DMS53 treated with DMSO at 0.1 percent for 48 hours (cell line): ENCODE data around the gene ADGRV1.
A peak's percentile ranks its signal among the peaks of the same experiment; 100 is the strongest.
"Not testable (repeated sequence)": the region's sequence is repeated elsewhere in the genome, so short reads cannot be mapped to it uniquely, and the experiment has no call there.

Experiments
- DNase-seq: peaks from one replicate; lab custom pipeline; 2025; ENCODE audit not compliant: unreplicated experiment; lab: John Stamatoyannopoulos, UW

The ADGRV1 gene

DNA sequence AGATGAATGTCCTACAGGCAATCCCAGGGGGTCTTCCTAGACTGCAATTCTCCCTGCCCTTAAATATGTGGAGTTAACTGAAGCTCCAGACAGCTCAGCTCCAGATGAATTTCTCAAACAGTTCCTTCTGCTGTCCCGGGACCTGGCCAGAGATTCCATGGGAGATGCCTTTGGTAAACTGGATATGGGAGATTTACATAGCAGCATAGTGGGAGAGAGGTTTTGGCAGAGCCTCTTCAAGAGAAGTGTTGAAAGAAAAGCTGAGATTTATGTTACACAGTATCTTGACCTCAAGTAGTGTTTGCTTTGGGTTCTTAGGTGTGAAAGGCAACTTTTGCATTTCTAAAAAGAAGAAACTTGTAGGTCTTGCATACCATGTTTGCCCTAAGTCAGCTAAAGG, 459.6 kb downstream of the ADGRV1 start:
- no peak for DNase-seq

DNA sequence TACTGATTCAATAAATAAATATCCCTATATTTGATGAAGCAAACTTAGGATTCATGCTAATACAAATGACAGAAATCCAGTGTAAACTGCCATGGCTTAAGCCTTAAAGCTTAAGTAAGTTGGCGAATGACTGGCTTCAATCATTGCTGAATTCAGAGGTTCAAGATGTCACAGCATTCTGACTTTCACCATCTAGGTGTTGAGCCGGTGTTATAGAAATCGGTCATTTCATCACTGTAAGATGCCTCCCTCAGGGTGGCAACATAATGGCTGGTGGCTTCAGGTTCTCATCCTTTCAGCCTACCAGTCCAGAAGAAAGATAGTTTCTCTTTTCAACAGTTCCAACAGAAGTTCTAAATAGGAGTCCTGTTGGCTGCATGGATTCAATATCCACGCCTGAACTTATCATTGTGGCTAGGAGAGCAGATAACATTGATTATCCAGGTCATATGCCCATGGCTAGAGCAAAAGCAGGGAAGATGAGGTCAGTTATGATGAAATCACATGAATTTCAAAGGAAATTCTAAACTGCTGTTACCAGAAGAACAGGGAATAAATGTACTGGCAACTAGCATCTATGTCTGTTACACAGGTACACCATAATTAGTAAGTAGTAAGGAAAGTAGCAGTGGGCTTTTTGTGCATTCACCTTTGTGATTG, 460.2 kb downstream of the ADGRV1 start:
- no peak for DNase-seq

DNA sequence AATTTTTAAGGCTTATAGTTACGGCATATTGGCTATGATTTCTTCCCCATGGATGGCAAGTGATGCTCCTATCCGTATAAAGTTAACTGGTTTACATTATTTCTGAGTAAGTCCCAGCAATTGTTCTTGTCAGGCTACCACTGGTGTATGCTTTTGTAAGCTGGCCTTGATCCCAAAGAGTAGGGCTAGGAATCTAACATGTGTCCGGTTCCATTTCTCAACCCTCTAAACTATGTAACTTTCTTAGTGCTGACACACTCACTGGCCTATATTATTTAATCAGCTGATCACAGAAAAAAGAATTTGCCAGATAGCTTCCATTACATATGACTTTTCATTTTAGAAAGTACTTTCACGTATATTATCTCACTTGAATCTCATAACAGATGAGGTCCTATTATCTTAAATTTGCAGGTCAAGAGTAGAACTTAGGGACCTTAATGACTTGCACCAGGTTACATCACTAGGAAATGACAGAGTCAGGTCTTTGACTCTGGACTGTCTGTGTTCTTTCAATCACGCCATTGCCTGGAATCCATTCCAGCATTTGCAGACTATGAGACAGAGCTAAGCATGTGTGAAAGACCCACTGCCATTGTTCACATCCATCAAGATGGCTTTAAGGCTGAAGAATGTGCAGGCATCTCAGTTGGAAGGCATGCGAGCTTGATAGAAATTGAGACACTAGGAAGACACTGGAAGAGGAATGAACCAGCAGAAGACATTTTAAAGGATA, 461.6 kb downstream of the ADGRV1 start:
- no peak for DNase-seq

DNA sequence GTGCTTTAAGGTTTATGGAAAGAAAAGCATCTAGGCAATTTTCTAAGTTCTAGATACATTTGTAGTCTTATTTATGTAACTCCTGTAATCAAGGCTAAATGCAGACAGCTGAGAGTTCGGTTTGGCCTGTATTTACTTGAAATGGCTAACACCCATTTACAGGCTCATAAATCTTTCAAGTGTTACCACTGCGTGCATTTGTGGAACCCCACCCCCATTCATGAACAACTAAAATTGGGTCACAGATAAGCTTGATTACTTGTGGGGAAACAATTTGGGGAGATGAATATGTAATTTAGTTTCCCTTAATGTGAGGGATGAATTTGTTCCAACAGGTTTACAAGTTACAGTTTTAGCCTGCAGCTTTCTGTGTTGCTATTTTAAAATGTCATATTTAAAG, 463.9 kb downstream of the ADGRV1 start:
- no peak for DNase-seq

DNA sequence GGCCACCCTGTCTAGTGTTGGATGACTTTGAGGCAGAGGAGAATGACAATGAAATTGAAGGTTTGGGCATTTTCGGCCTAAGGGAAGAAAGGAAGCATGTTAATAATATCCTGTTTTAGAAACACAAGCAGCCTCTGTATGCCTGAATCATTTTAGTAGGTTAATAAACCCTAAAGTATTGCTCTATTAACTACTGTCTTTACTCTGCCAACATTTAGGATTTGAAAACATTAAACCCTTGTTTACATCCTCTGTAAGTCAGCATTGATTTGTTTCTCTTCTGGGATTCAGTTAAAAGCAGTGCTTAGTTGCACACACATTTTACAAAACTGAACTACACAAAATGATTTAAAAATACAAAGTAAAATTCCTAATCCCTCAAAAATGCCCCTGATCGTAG, 465.6 kb downstream of the ADGRV1 start:
- DNase-seq = no peak

DNA sequence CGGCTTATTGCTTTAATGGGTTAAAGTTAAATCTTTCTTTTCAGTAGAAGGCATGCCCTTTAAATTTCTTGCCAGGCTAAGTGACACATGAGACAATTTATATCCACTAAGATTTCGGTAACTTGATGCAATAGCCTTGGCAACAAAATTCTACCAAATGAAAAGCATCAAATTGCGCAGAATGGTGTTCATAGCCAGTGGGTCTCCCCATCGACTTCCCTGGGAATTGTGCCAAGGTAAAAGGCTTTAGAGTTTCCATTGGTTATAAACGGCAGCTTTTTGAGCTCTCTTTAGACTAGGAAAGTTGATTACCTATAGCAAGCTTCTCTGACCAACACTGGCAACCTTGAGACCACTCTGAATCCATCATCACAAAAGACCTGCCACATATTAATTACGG, 466.1 kb downstream of the ADGRV1 start:
- DNase-seq = no peak

DNA sequence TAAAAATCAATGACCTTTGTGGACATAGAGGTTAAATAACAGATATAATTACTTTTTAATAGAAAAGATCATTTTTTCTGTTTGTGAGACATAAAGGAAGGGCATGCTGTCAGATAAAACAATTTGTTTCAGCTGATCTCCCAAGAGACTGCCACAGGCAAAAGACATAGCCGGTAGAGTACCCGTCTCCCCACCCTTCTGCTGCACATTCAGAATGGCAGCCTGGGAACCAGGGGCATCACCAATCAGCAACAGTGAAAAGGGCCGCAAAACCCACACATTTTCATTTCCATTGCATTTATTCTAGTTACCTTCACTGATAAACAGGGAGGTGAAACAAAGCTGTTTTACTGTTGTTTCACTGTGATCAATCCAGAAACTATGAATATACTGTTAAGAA, 466.9 kb downstream of the ADGRV1 start:
- DNase-seq = no peak

DNA sequence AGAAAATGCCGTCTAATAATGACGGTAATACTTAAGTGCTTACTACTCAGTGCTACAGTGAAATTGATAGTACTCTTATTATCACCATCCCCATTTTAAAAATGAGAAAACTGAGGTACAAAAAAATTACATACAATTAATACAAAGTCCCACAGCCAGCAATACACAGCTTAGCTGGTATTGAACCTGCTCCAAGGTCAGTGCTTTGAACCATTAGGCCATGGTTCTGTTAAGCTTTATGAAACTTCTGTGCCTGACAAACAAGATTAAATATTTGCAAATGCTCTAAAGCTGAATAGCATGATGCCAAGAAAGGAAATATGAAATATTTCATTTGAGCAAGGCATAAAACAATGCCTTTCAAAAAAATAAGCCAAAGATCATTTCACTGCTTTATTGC, 467.4 kb downstream of the ADGRV1 start:
- no peak for DNase-seq

DNA sequence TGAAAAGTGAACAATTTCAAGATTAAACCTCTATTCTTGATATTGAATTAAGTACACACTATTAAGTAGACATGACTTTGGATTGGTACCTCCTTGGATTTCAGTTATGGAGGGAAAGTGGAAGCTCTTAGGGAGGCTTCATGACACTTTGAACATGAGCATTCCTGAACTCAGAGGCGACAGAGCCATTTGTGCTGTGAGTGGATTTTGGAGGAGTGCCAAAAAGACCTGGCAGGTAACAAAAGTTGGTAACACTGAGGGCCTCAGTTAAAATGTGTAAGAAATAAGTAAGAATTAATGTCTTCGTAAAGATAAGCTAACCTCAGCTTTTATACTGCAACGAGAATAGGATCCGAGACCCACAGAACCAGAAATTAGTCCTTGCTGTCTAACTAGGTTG, 467.9 kb downstream of the ADGRV1 start:
- no peak for DNase-seq

DNA sequence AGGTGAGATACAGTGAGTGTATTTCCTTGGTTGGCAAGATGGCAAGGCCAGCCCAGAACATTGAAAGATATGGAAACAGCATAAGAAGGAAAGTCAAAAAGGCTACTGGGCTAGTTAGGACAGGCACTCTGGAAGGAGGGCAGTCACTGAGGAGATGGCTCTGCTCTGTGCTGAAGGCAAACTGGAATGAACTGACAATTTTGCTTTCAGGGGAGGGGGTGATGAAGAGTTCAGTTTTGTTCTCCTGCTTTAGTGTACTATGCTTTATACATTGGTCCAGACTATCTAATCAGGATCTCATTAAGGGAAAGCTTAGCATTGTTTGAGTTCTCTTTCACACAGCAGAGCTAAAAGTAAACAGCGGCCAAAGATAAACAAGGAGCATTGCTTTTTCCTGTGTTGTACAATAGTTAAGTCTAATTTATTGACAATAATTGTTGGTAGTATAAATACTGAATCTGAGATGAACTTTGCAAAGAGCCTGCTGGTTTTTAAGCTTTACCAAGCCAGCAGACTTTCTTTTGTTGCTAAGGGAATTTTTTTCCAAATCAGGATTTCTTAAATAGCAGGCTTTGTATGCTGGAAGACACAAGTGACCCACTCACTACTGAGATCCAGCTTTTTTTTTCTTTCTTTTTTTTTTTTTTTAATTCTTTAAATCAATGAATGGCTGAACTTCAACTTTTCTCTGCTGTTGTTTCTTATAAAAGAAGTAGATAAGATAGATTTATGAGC, 469.0 kb downstream of the ADGRV1 start:
- peak; percentile 18 for DNase-seq

DNA sequence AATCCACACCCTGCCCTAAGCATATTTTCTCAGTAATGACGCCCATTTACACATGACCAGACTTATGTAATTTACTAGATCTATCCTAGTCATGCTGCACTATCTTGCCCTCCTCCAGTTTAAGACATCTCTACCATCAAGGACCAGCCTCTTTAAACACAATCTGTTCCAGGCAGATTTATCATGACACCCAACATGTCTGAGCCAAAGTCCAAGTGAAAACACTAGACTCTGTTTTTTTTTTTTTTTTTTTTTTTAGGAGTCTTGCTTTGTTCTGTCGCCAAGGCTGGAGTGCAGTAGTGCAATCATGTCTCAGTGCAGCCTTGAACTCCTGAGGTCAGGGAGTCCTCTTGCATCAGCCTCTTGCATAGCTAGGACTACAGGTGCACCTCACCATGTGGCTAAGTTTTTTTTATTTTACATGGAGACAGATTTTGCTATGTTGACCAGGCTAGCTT, 469.9 kb downstream of the ADGRV1 start:
- DNase-seq = peak; percentile 24

DNA sequence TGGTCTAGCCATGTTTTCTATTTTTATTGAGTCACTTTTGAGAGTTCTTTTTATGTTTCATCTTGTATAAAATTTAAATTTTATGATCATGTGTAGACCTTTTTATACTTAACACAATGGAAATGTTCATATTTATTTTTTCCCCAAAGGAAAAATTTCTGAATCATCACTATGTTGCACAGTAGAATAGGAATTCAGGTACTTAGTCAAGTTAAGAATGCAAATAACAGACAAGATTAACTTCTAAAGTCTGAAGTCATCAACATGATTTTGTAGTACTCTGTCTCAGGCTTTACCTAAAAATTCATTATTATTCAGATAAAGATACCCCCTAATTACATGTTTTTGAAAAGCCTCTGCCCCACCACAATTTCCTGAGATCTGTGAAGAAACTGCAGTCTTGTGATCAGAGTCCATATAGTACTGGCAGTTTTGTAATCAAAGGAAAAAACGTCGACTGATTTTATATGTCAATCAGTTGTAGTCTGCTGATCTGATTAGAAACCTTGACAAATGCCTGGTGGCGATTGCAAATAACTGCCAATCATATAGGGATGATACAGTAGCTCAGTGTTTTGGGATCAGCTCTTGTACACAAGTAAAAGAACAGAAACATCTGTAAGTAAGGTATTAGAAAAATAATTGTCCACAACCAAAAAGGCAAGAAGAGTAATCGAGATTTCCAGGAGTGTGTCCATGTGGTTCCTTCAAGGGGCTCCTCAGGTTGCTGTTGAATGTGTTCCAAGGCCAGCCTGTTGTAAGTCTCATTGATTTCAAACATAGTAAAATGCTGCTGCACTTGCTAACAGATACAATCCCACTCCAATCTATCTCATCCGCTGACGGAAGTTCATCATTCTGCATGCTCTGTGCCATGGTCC, 472.2 kb downstream of the ADGRV1 start:
- no peak for DNase-seq

DNA sequence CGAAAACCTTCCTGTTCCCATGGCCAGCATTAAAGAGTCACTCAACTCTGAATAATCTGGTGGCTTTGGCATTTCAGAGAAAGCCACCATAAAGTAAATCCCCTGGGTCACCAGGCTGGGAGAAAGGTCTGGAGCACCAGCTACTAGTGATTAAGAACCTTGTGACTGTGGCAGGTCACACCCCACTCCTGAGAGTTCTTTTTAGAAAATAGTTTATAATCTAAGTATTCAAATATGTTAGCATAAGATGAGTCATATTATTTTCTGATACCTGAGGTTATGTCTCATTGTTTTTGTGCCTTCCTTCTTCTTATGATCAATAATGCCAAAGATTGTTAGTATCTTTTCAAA, 472.8 kb downstream of the ADGRV1 start:
- DNase-seq = no peak

DNA sequence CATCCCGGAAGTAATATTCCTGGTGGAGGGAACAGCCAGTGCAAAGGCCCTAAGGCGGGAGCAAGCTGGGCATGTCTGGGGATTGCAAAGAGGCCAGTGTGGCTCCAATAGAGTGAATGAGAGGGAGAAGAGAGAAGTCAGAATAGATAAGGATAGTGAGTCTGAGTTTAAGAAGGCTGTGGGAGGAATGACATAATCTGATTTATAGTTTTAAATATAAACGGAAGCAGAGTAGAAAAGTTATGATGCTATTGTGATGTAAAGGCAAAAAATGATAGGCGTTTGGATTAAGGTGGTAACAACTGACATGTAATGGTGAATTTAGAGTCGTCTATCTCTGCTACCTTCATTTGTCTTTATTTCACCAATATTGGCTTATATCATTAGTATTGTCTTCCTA, 473.5 kb downstream of the ADGRV1 start:
- DNase-seq = no peak

DNA sequence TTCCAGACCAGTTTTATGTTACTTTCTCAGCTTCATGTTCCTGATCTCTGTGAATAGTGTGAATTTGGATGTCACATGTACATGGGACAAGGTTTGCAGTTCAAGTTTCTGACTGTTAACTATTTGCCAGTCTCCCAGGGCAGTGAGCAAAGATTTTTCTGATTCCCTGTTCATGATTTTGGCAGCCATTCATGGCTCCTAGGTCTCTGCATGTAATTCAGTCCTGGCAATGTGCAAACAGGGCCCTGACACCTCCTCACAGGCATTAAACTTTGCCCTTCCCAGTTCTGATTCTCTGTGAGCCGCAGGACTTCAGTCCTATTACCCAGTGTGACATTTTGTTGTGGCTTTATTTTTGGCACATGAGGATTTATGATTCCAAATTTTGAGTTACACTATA, 474.8 kb downstream of the ADGRV1 start:
- DNase-seq = no peak

DNA sequence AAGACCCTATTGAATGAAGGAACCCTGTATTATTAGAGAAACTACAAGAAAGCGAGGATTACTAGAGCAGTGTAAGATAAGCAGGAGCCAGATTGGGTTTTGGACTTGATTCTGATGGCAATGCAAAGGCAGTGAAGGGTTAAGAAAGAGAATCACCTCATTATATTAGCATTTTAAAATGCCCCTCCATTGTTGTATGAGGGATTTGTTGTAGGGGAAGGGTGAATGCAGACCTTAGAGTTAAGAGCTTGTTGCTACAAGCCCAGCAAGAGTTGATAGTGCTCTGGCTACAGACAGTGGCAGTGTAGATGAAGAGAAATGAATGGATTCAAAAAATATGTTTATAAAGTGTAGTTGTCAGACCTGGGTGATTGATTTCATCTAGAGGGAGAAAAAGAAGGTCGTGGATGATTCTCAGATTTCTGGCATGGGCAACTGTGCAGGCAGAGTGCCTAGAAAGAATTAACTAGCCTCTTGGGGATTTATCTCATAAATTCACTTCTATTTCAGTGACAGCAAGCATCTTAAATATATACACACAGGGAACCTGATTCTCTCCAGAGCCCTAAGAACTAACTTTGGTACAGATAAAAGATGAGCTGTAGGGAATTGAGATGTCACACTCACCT, 479.7 kb downstream of the ADGRV1 start:
- no peak for DNase-seq

DNA sequence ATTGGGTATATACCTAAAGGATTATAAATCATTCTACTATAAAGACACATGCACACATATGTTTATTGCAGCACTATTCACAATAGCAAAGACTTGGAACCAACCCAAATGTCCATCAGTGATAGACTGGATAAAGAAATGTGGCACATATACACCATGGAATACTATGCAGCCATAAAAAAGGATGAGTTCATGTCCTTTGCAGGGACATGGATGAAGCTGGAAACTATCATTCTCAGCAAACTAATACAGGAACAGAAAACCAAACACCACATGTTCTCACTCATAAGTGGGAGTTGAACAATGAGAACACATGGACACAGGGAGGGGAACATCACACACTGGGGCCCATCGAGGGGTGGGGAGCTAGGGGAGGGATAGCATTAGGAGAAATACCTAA, 482.5 kb downstream of the ADGRV1 start:
- DNase-seq = not testable (repeated sequence)

DNA sequence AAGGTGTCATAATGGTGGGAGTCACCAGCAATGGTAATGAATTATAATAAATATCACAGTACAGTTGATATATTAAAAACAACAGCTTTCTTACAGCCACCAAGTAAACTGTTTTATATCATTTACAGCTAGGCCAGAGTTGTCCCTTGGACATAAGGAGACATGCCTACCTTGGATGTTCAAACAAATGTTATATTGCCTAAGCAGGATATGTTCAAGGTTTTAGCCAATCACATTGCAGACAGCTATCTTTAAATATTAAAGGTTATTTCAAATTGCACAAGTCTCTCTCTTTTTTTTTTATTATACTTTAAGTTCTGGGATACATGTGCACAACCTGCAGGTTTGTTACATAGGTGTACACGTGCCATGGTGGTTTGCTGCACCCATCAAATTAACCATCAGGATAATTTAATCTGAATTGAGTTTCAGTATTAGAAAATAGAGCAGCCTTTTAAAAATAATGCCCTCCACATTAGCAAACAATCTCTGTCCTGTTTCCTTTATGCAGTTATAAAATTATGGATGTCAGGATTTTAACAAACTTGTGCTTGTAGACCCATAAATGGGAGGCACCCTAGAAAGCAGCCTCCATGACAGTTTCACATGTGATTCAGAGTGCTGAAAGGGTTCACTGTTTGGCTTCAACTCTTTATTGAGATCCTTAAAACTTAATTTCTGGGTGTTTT, 483.8 kb downstream of the ADGRV1 start:
- DNase-seq = no peak

DNA sequence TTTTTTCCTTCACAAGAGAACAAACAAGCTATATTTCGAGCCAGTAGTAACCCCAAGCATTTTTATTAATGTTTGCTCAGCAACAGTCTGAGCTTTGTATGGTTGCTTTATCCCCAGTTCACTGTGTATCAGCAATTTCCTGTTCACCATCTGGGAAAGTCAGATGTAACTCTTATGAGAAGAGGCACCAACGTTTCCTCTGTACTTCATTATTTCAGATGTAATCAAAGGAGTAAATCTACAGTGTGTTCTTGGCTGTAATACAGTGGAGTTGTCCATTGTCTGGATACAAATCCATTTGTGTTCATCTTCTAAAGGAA, 484.3 kb downstream of the ADGRV1 start:
- DNase-seq = peak; percentile 30

DNA sequence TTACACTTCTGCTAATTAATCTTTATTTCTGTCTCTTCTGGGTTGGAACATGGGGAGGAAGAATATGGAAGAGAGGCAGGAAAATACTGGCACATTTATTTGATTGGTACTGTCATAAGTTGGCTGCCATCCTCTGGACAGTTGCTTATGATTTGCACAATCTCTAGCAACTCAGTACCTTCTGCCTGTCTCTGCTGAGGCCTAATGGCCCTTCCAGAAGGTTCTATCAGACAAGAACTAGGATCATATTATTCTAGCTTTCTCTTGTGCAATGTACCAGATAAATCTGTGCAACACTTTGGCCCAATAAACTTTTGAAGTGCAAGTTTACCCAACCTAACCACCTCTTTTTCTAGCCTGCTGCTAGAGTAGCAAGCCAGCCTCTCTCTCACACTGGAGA, 489.5 kb downstream of the ADGRV1 start:
- no peak for DNase-seq
